HepG2 (cell line): ENCODE measurements around the gene UBE2Q1. TPM values are rescaled to one million over a fixed set of nuclear protein-coding genes. Genes with fewer than 3 reads are reported as not detected.
A peak's percentile ranks its signal among the peaks of the same experiment; 100 is the strongest.

Experiments used
- DNMT3B ChIP-seq: conservative IDR thresholded peaks from 2 replicates; pipeline ENCODE4 v1.6.1; 2016; ENCODE audit warnings: missing biosample characterization, control low read depth
- HHEX ChIP-seq: IDR thresholded peaks from 2 replicates; pipeline ENCODE4 v1.6.1; 2016; ENCODE audit warnings: control low read depth
- HOXA9 ChIP-seq: sonication (generic); formaldehyde crosslinking; IDR thresholded peaks from 2 replicates; pipeline ENCODE4 v1.8.1; 2022; ENCODE audit warnings: missing genetic modification reagents, mild to moderate bottlenecking, moderate library complexity, borderline replicate concordance
- MTF2 ChIP-seq: sonication (generic); formaldehyde crosslinking; IDR thresholded peaks from 2 replicates; pipeline ENCODE4 v1.5.0; 2020; ENCODE audit warnings: missing genetic modification reagents, borderline replicate concordance
- RFX5 ChIP-seq: IDR thresholded peaks from 2 replicates; pipeline ENCODE4 v1.6.1; 2011; ENCODE audit warnings: low read depth, low read length, improper control_type of control experiment
- TCF7L2 ChIP-seq: IDR thresholded peaks from 2 replicates; pipeline ENCODE4 v1.6.1; 2011; ENCODE audit warnings: mild to moderate bottlenecking, low read depth, low read length, moderate library complexity
- TFDP1 ChIP-seq: IDR thresholded peaks from 2 replicates; pipeline ENCODE4 v1.6.1; 2016; ENCODE audit warnings: missing compliant biosample characterization, missing genetic modification reagents, borderline replicate concordance
- ZBTB46 ChIP-seq: sonication (generic); formaldehyde crosslinking; IDR thresholded peaks from 2 replicates; pipeline ENCODE4 v1.4.0; 2020; ENCODE audit warnings: mild to moderate bottlenecking, missing genetic modification reagents, borderline replicate concordance
- ZNF318 ChIP-seq: sonication (generic); formaldehyde crosslinking; IDR thresholded peaks from 2 replicates; pipeline ENCODE4 v1.4.0; 2020; ENCODE audit warnings: mild to moderate bottlenecking, missing genetic modification reagents
- ZNF337 ChIP-seq: sonication (generic); formaldehyde crosslinking; IDR thresholded peaks from 2 replicates; pipeline ENCODE4 v1.5.1; 2020; ENCODE audit warnings: missing genetic modification reagents, low read depth, mild to moderate bottlenecking, borderline replicate concordance
- ZNF616 ChIP-seq: sonication (generic); formaldehyde crosslinking; IDR thresholded peaks from 2 replicates; pipeline ENCODE4 v1.5.0; 2020; ENCODE audit warnings: low read depth, mild to moderate bottlenecking, missing genetic modification reagents
- ZNF720 ChIP-seq: sonication (generic); formaldehyde crosslinking; IDR thresholded peaks from 2 replicates; pipeline ENCODE4 v1.4.0; 2020; ENCODE audit warnings: missing genetic modification reagents
- ZNF737 ChIP-seq: sonication (generic); formaldehyde crosslinking; IDR thresholded peaks from 2 replicates; pipeline ENCODE4 v1.5.0; 2020; ENCODE audit warnings: missing genetic modification reagents, mild to moderate bottlenecking, borderline replicate concordance
- ZNF781 ChIP-seq: sonication (generic); formaldehyde crosslinking; IDR thresholded peaks from 2 replicates; pipeline ENCODE4 v1.5.1; 2020; ENCODE audit warnings: borderline replicate concordance, mild to moderate bottlenecking, missing genetic modification reagents; ENCODE audit errors: not compliant biosample characterization
- polyA plus RNA-seq, 8 experiments: library from polyadenylated mRNA; depleted of rRNA in 3 of 8; stranded (reverse) in 7 of 8; unstranded in 1 of 8; fragments of >200 nt; fragmentation: Illumina TruSeq in 4 of 8; extraction: Trizol in 4 of 8; gene quantifications; 2 replicates each; pipeline versions ENCODE4 v1.2.1 to v1.2.3, GENCODE V29; 2011 to 2016; ENCODE audit warnings: low read depth in 4 of 8, missing spikeins in 1 of 8, mixed read lengths in 1 of 8; ENCODE audit not compliant: insufficient read depth in 1 of 8
- total RNA-seq, 5 experiments: library from RNA; depleted of rRNA; stranded (reverse); fragments of >200 nt; fragmentation: Illumina TruSeq; extraction: Trizol; gene quantifications; 2 replicates each; pipeline ENCODE4 v1.2.3, GENCODE V29; 2016; ENCODE audit warnings: low read depth in 1 of 5
- TF ChIP-seq, protein P1 (sequence below): sonication (generic); formaldehyde crosslinking; IDR thresholded peaks from 2 replicates; pipeline ENCODE4 v1.8.0; 2022; ENCODE audit warnings: missing genetic modification reagents, mild to moderate bottlenecking, inconsistent platforms, borderline replicate concordance

The UBE2Q1 gene
- total and polyA plus RNA-seq, 2 of the 13 experiments (the other 11 are each of a cell fraction or from before 2014, with no cell fraction given), result 11.7 to 41.7 TPM

- TF ChIP-seq ZNF318 (CRISPR knock-in tag) (peak; percentile 55; the same call in 1 of the 2 replicates), MTF2 (no peak), ZNF337 (no peak), ZBTB46 (no peak), HOXA9 (CRISPR knock-in tag) (no peak), ZNF720 (CRISPR knock-in tag) (no peak), ZNF781 (CRISPR knock-in tag) (no peak), TCF7L2 (no peak), ZNF737 (CRISPR knock-in tag) (no peak), ZNF616 (no peak), TFDP1 (CRISPR knock-in tag) (no peak), RFX5 (no peak), DNMT3B (CRISPR knock-in tag) (0 out of 2 replicates have a peak, but pooled peaks have one; percentile 21), HHEX (no peak)
- TF ChIP-seq, protein P1, sequence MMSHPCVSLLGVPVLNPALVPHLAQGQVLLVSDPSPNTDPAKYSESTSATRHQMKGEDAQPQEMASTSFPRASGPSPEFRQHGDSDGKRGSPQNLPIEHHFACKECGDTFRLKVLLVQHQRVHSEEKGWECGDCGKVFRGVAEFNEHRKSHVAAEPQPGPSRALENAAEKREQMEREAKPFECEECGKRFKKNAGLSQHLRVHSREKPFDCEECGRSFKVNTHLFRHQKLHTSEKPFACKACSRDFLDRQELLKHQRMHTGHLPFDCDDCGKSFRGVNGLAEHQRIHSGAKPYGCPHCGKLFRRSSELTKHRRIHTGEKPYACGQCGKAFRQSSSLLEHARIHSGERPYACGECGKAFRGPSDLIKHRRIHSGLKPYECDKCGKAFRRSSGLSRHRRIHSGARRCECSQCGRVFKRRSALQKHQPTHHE (CRISPR knock-in tag), result no peak
Observed at GRCh38 chr1:154607609-154608396, 49.3 kb upstream of the UBE2Q1 start, which contains the start of gene ADAR (continued).
